ENCODE measurements around the gene RAPGEF2.
"Not testable (repeated sequence)": the region's sequence is repeated elsewhere in the genome, so short reads cannot be mapped to it uniquely, and the experiment has no call there.

The RAPGEF2 gene

GRCh38 chr4:159240687-159241086 is 137.8 kb downstream of the RAPGEF2 start:
- DNase-seq (ENCODE audit: low spot score): no peak

- DNase-seq (ENCODE audit: low spot score): no peak
Observed at GRCh38 chr4:159242427-159242826, 139.5 kb downstream of the RAPGEF2 start.

GRCh38 chr4:159248384-159249178 is 145.7 kb downstream of the RAPGEF2 start:
- DNase-seq (ENCODE audit: low spot score): no peak

- DNase-seq (ENCODE audit: low spot score): no peak
Observed at GRCh38 chr4:159250751-159251325, 148.0 kb downstream of the RAPGEF2 start.

GRCh38 chr4:159251580-159251979 is 148.7 kb downstream of the RAPGEF2 start:
- DNase-seq (ENCODE audit: low spot score): not testable (repeated sequence)

- DNase-seq (ENCODE audit: low spot score): no peak
Observed at GRCh38 chr4:159252491-159252890, 149.6 kb downstream of the RAPGEF2 start.

- no peak for DNase-seq (ENCODE audit: low spot score)
Observed at GRCh38 chr4:159256037-159256436, 153.2 kb downstream of the RAPGEF2 start.

- DNase-seq (ENCODE audit: low spot score): no peak
Observed at GRCh38 chr4:159258889-159259560, 156.1 kb downstream of the RAPGEF2 start.

GRCh38 chr4:159264057-159264456 is 161.2 kb downstream of the RAPGEF2 start:
- no peak for DNase-seq (ENCODE audit: low spot score)

- no peak for DNase-seq (ENCODE audit: low spot score)
Observed at GRCh38 chr4:159266981-159267868, 164.3 kb downstream of the RAPGEF2 start.

- DNase-seq (ENCODE audit: low spot score): no peak
Observed at GRCh38 chr4:159267869-159268285, 165.0 kb downstream of the RAPGEF2 start.

- DNase-seq (ENCODE audit: low spot score): no peak
Observed at GRCh38 chr4:159268607-159269006, 165.7 kb downstream of the RAPGEF2 start.

GRCh38 chr4:159269116-159269515 is 166.2 kb downstream of the RAPGEF2 start:
- no peak for DNase-seq (ENCODE audit: low spot score)

GRCh38 chr4:159269956-159270355 is 167.1 kb downstream of the RAPGEF2 start:
- no peak for DNase-seq (ENCODE audit: low spot score)

GRCh38 chr4:159271856-159272255 is 169.0 kb downstream of the RAPGEF2 start:
- no peak for DNase-seq (ENCODE audit: low spot score)

- DNase-seq (ENCODE audit: low spot score): no peak
Observed at GRCh38 chr4:159272273-159273140, 169.6 kb downstream of the RAPGEF2 start.

GRCh38 chr4:159273141-159273438 is 170.2 kb downstream of the RAPGEF2 start:
- no peak for DNase-seq (ENCODE audit: low spot score)

GRCh38 chr4:159273841-159274240 is 171.0 kb downstream of the RAPGEF2 start:
- no peak for DNase-seq (ENCODE audit: low spot score)

GRCh38 chr4:159278399-159278798 is 175.5 kb downstream of the RAPGEF2 start:
- DNase-seq (ENCODE audit: low spot score): no peak

GRCh38 chr4:159279084-159279483 is 176.2 kb downstream of the RAPGEF2 start:
- DNase-seq (ENCODE audit: low spot score): no peak

GRCh38 chr4:159280442-159281172 is 177.7 kb downstream of the RAPGEF2 start:
- no peak for DNase-seq (ENCODE audit: low spot score)

Measured in germinal center (tissue), 1 donor.